PC-3 (cell line): ENCODE data around the gene NCCRP1. TPM values are rescaled to one million over a fixed set of nuclear protein-coding genes. Genes with fewer than 3 reads are reported as not detected.

ENCODE experiments used
- ATAC-seq: fragments of 200-7000 bp; cut with Tn5 transposase; 2 replicates; pipeline ENCODE4 v1.9.1; 2020; ENCODE audit warnings: mild to moderate bottlenecking, moderate library complexity
- BruUV-seq: library from RNA; stranded (reverse); fragments of 400-500 nt; replicated peaks from 2 replicates; lab custom pipeline; 2021; lab: Mats Ljungman, UMichigan
- CTCF ChIA-PET: fragments of 300-600 bp; sonication (Branson Sonifier 250); formaldehyde crosslinking; loops from one replicate; lab custom pipeline; 2022; ENCODE audit warnings: antibody characterized with exemption; lab: Charles Lee
- POLR2A ChIA-PET: fragments of 300-600 bp; sonication (Branson Sonifier 250); formaldehyde crosslinking; loops from one replicate; lab custom pipeline; 2022; ENCODE audit warnings: antibody characterized with exemption; ENCODE audit not compliant: unreplicated experiment; lab: Charles Lee
- DNase-seq: peaks from one replicate; pipeline ENCODE4 v3.0.0-alpha.2; 2015
- H2AFZ ChIP-seq: fragments of 300-600 bp; sonication (generic); 2 replicates; pipeline ENCODE4 v1.6.0; 2016; ENCODE audit warnings: antibody characterized with exemption, low read length
- H3F3A ChIP-seq: fragments of 300-600 bp; sonication (generic); one replicate; pipeline ENCODE4 v1.6.0; 2017; ENCODE audit warnings: antibody characterized with exemption, low read length, control low read depth, mild to moderate bottlenecking; ENCODE audit not compliant: unreplicated experiment
- H3K27ac ChIP-seq: fragments of 300-600 bp; sonication (generic); 2 replicates; pipeline ENCODE4 v1.5.1; 2016; ENCODE audit warnings: mild to moderate bottlenecking, low read length
- H3K27me3 ChIP-seq: fragments of 300-600 bp; sonication (generic); 2 replicates; pipeline ENCODE4 v1.6.1; 2016; ENCODE audit warnings: low read length, mixed read lengths
- H3K36me3 ChIP-seq: fragments of 300-600 bp; sonication (generic); 2 replicates; pipeline ENCODE4 v1.6.1; 2016; ENCODE audit warnings: low read depth, mixed run types, low read length, mixed read lengths
- H3K4me1 ChIP-seq: fragments of 300-600 bp; sonication (generic); 2 replicates; pipeline ENCODE4 v1.5.1; 2016; ENCODE audit warnings: low read length; ENCODE audit not compliant: insufficient read depth
- H3K4me2 ChIP-seq: fragments of 300-600 bp; sonication (generic); 2 replicates; pipeline ENCODE4 v1.6.0; 2016; ENCODE audit warnings: low read length
- H3K4me3 ChIP-seq: fragments of 300-600 bp; sonication (generic); 2 replicates; pipeline ENCODE4 v1.5.1; 2016; ENCODE audit warnings: mild to moderate bottlenecking, low read length, mixed read lengths
- H3K79me2 ChIP-seq: fragments of 300-600 bp; sonication (generic); 2 replicates; pipeline ENCODE4 v1.6.1; 2017; ENCODE audit warnings: low read length, mixed read lengths
- H3K9ac ChIP-seq: fragments of 300-600 bp; sonication (generic); 2 replicates; pipeline ENCODE4 v1.6.0; 2016; ENCODE audit warnings: mild to moderate bottlenecking, low read length
- H3K9me2 ChIP-seq: fragments of 300-600 bp; sonication (generic); replicated peaks from 2 replicates; pipeline ENCODE4 v1.6.1; 2016; ENCODE audit warnings: mixed run types, low read length, mixed read lengths
- H3K9me3 ChIP-seq: fragments of 300-600 bp; sonication (generic); 2 replicates; pipeline ENCODE4 v1.6.1; 2016; ENCODE audit warnings: low read length, mixed read lengths
- H4K20me1 ChIP-seq: fragments of 300-600 bp; sonication (generic); 2 replicates; pipeline ENCODE4 v1.6.1; 2016; ENCODE audit warnings: low read length, mixed read lengths
- CTCF ChIP-seq: fragments of 300-600 bp; sonication (generic); conservative IDR thresholded peaks from 2 replicates; pipeline ENCODE4 v1.5.1; 2017; ENCODE audit warnings: antibody characterized with exemption, low read depth, mild to moderate bottlenecking, low read length
- EZH2 ChIP-seq: fragments of 300-600 bp; sonication (generic); IDR thresholded peaks from one replicate; pipeline ENCODE4 v1.6.1; 2017; ENCODE audit warnings: antibody characterized with exemption, mild to moderate bottlenecking, low read length; ENCODE audit not compliant: unreplicated experiment
- EZH2phosphoT487 ChIP-seq: fragments of 300-600 bp; sonication (generic); IDR thresholded peaks from 2 replicates; pipeline ENCODE4 v1.6.1; 2018; ENCODE audit warnings: mild to moderate bottlenecking, antibody characterized with exemption, low read length, borderline replicate concordance
- intact Hi-C: fragments of 100-400 bp; cut with micrococcal nuclease; formaldehyde crosslinking; loops from 2 replicates; pipeline ENCODE4 v1.9.0; 2023
- total RNA-seq: library from RNA; depleted of rRNA; stranded (reverse); fragments of >200 nt; gene quantifications from 2 replicates; pipeline ENCODE4 v1.2.3, GENCODE V29; 2014

NCCRP1 gene
- total RNA-seq, 1 experiment from 2014 or later = 2.2 TPM

GRCh38 chr19:39155114-39155700, 41.6 kb upstream of the NCCRP1 start:
- H3K9me2 ChIP-seq = no peaks in the 10 kb centered on the region
- intact Hi-C loops = no loop called here

GRCh38 chr19:39155741-39156140, 41.0 kb upstream of the NCCRP1 start:
- Histone ChIP-seq H3K36me3 (no peaks in the 10 kb centered on the region), H2AFZ (no peak overlapping the region), H3K4me2 (no peak overlapping the region), H3K79me2 (peaks cover 67% of the 10 kb centered on the region), H3K9ac (no peak overlapping the region), H3K27ac (no peak overlapping the region), H3K4me1 (peaks cover 42% of the 10 kb centered on the region), H3K9me3 (no peaks in the 10 kb centered on the region), H3K27me3 (no peaks in the 10 kb centered on the region), H3K9me2 (no peaks in the 10 kb centered on the region), H3F3A (no peaks in the 10 kb centered on the region), H3K4me3 (no peak overlapping the region), H4K20me1 (no peaks in the 10 kb centered on the region)
- TF ChIP-seq EZH2phosphoT487 (no peak), EZH2 (no peak)
- no TSS peak for BruUV-seq
- ChIA-PET POLR2A (no interaction called here), CTCF (interaction anchor here (0.5 kb wide), 1 partner anchor 31 kb away, joined by 4 read pairs; no protein-coding TSS in a partner anchor)
- DNase-seq (no peak), ATAC-seq (no peak)
- intact Hi-C loops = no loop called here

More at GRCh38 chr19:39155114-39155700, 41.6 kb upstream of the NCCRP1 start:
- Histone ChIP-seq H3K27ac (peak overlapping the region; percentile 81), H3K4me1 (peaks cover 36% of the 10 kb centered on the region), H2AFZ (no peak overlapping the region), H4K20me1 (no peaks in the 10 kb centered on the region), H3K27me3 (no peaks in the 10 kb centered on the region), H3K79me2 (peaks cover 66% of the 10 kb centered on the region), H3F3A (no peaks in the 10 kb centered on the region), H3K36me3 (no peaks in the 10 kb centered on the region), H3K9me3 (no peaks in the 10 kb centered on the region), H3K4me3 (no peak overlapping the region), H3K4me2 (peak overlapping the region; percentile 59), H3K9ac (peak overlapping the region; percentile 40; the same call in 1 of the 2 replicates)
- CTCF ChIA-PET = no interaction called here
- ATAC-seq (no peak), DNase-seq (no peak)
- no TSS peak for BruUV-seq
- POLR2A ChIA-PET = no interaction called here
- TF ChIP-seq CTCF (no peak), EZH2 (no peak), EZH2phosphoT487 (no peak)

GRCh38 chr19:39156326-39157230, 40.2 kb upstream of the NCCRP1 start:
- no peaks in the 10 kb centered on the region for H3K27me3 ChIP-seq
- H2AFZ ChIP-seq = no peak overlapping the region
- no peaks in the 10 kb centered on the region for H3K9me2 ChIP-seq
- intact Hi-C loops = no loop called here
- peak; percentile 25 for DNase-seq
- H3K79me2 ChIP-seq = peaks cover 67% of the 10 kb centered on the region
- H3K27ac ChIP-seq = no peak overlapping the region
- POLR2A ChIA-PET = no interaction called here
- peak overlapping the region; percentile 34; the same call in 1 of the 2 replicates for H3K4me2 ChIP-seq
- H3K9ac ChIP-seq = no peak overlapping the region
- no peaks in the 10 kb centered on the region for H3F3A ChIP-seq
- no peaks in the 10 kb centered on the region for H3K9me3 ChIP-seq
- peaks cover 46% of the 10 kb centered on the region for H3K4me1 ChIP-seq
- no TSS peak for BruUV-seq
- H3K36me3 ChIP-seq = no peaks in the 10 kb centered on the region
- ATAC-seq = peak; percentile 32
- TF ChIP-seq CTCF = no peak
- no peak for TF ChIP-seq EZH2phosphoT487
- no peak for TF ChIP-seq EZH2
- no peak overlapping the region for H3K4me3 ChIP-seq
- CTCF ChIA-PET = interaction anchor here (0.5 kb wide), 1 partner anchor 30 kb away, joined by 4 read pairs; no protein-coding TSS in a partner anchor
- H4K20me1 ChIP-seq = no peaks in the 10 kb centered on the region
